ENCODE measurements around the gene EXO1.
"Not testable (repeated sequence)": the region's sequence is repeated elsewhere in the genome, so short reads cannot be mapped to it uniquely, and the experiment has no call there.

The EXO1 gene

GRCh38 chr1:241837901-241838300 lies 10.1 kb upstream of the EXO1 start:
- DNase-seq: no peak

GRCh38 chr1:241838897-241839296 lies 9.1 kb upstream of the EXO1 start:
- no peak for DNase-seq

GRCh38 chr1:241839369-241839979 lies 8.5 kb upstream of the EXO1 start:
- DNase-seq: no peak

GRCh38 chr1:241840164-241840563 lies 7.8 kb upstream of the EXO1 start:
- no peak for DNase-seq

- no peak for DNase-seq
Observed at GRCh38 chr1:241841691-241842090, 6.3 kb upstream of the EXO1 start.

- DNase-seq: no peak
Observed at GRCh38 chr1:241842565-241842964, 5.4 kb upstream of the EXO1 start.

- DNase-seq: no peak
Observed at GRCh38 chr1:241844593-241844992, 3.4 kb upstream of the EXO1 start.

GRCh38 chr1:241846375-241846774 lies 1.6 kb upstream of the EXO1 start:
- DNase-seq: no peak

- DNase-seq: no peak
Observed at GRCh38 chr1:241846862-241847539, 1.0 kb upstream of the EXO1 start.

GRCh38 chr1:241847540-241847795 lies 536 bp upstream of the EXO1 start:
- DNase-seq: no peak

- DNase-seq: no peak
Observed at GRCh38 chr1:241848686-241849344, 811 bp downstream of the EXO1 start.

- no peak for DNase-seq
Observed at GRCh38 chr1:241849345-241849695, 1.3 kb downstream of the EXO1 start.

- DNase-seq: not testable (repeated sequence)
Observed at GRCh38 chr1:241855545-241856140, 7.6 kb downstream of the EXO1 start.

GRCh38 chr1:241857131-241857530 lies 9.1 kb downstream of the EXO1 start:
- no peak for DNase-seq

- DNase-seq: no peak
Observed at GRCh38 chr1:241860922-241861321, 12.9 kb downstream of the EXO1 start.

GRCh38 chr1:241869022-241869421 lies 21.0 kb downstream of the EXO1 start:
- DNase-seq: no peak

- no peak for DNase-seq
Observed at GRCh38 chr1:241870336-241870735, 22.3 kb downstream of the EXO1 start.

GRCh38 chr1:241870746-241871430 lies 22.9 kb downstream of the EXO1 start:
- no peak for DNase-seq

GRCh38 chr1:241881440-241881839 lies 33.4 kb downstream of the EXO1 start:
- no peak for DNase-seq

GRCh38 chr1:241883159-241883558 lies 35.2 kb downstream of the EXO1 start:
- DNase-seq: no peak

GRCh38 chr1:241888232-241888631 lies 40.2 kb downstream of the EXO1 start:
- no peak for DNase-seq

GRCh38 chr1:241891296-241891695 lies 43.3 kb downstream of the EXO1 start:
- DNase-seq: no peak

GRCh38 chr1:241894016-241894415 lies 46.0 kb downstream of the EXO1 start:
- no peak for DNase-seq

GRCh38 chr1:241895013-241895412 lies 47.0 kb downstream of the EXO1 start:
- no peak for DNase-seq

All from GOT3 (cell line).